Measurements from ENCODE around the gene ATP5MC3.
A peak's percentile ranks its signal among the peaks of the same experiment; 100 is the strongest.
"Not testable (repeated sequence)": the region's sequence is repeated elsewhere in the genome, so short reads cannot be mapped to it uniquely, and the experiment has no call there.

Gene ATP5MC3

GRCh38 chr2:175181104-175181876 lies at the start of gene ATP5MC3:
Gene ATP5MC3 (minus strand): TSS chr2:175181710. CDS start chr2:175181393, 317 bp downstream.
- DNase-seq (ENCODE audit: low spot score) = peak; percentile 80

DNA sequence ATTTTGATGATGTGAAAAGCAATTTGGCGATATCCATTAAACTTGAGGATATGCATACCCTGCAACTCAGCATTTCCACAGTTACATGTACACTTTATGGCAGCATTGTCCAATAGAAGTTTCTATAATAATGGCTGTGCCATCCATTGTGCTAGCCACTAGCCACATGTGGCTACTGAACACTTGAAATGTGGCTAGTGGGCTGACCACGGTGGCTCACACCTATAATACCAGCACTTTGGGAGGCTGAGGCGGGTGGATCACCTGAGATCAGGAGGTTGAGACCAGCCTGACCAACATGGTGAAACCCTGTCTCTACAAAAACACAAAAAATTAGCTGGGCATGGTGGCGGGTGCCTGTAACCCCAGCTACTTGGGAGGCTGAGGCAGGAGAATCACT lies 47.1 kb upstream of the ATP5MC3 start:
- not testable (repeated sequence) for DNase-seq (ENCODE audit: low spot score)

- DNase-seq (ENCODE audit: low spot score) = no peak
Measured at GRCh38 chr2:175228179-175228578, 46.7 kb upstream of the ATP5MC3 start.

DNA sequence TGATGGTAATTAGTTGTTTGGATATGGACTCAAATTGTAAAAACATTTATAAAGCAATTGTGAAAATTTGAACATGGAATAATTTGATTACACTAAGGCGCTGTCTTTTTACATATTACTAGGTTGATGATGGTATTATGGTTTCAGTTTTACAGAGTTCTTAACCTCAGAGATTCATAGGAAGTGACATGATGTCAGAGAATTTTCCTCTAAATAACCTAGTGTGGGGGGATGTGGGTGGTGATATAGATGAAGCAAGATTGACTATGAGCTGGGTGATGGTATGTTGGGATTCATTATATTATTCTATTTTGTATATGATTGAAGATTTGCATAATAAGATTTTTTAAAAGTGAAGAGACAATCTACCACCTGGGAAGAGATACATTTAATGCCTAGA lies 45.9 kb upstream of the ATP5MC3 start:
- no peak for DNase-seq (ENCODE audit: low spot score)

- no peak for DNase-seq (ENCODE audit: low spot score)
Measured at GRCh38 chr2:175220075-175220474, 38.6 kb upstream of the ATP5MC3 start.

- DNase-seq (ENCODE audit: low spot score) = no peak
Measured at GRCh38 chr2:175218551-175218950, 37.0 kb upstream of the ATP5MC3 start.

GRCh38 chr2:175207741-175208438 lies 26.4 kb upstream of the ATP5MC3 start:
- no peak for DNase-seq (ENCODE audit: low spot score)

GRCh38 chr2:175206866-175207265 lies 25.4 kb upstream of the ATP5MC3 start:
- no peak for DNase-seq (ENCODE audit: low spot score)

GRCh38 chr2:175205523-175205922 lies 24.0 kb upstream of the ATP5MC3 start:
- no peak for DNase-seq (ENCODE audit: low spot score)

DNA sequence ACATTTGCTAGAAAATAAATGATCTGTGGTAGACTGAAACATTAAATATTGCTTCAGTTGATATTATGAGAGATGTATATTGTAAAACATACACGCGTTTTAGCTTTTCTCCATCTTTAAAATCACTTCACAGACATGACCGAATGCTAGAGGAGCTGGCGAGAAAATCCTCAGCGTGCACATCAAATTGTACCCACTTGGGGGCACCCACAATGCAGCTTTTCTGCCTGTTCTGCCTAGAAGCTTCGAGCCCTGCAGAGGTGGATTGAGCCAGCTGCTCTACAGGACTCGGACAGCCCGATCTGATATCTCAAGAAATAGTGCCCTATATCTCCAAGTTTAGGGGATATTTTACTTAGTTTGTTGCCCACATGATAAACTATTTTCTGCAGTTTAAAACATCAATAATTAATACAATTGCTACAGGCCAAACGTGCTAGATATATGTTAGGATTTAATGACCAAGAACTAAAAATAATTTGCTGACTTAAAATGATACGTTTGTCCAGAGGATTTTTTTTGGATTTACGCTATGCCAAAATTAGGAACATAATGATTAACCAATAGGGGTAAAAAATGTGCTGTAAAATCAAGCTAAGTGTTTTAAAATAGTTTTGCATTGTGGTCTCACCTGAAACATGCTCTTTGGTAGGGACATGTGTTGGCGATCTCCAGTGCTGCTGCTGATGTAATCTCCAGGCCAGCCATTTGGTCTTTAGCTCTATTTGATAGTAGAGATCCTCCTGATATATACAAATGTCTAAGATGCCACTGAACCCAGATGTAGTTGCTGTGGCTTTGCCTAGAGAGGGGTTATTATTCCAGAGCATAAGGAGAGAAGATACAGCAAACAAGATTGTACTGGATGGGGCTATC lies 22.3 kb upstream of the ATP5MC3 start:
- no peak for DNase-seq (ENCODE audit: low spot score)

DNA sequence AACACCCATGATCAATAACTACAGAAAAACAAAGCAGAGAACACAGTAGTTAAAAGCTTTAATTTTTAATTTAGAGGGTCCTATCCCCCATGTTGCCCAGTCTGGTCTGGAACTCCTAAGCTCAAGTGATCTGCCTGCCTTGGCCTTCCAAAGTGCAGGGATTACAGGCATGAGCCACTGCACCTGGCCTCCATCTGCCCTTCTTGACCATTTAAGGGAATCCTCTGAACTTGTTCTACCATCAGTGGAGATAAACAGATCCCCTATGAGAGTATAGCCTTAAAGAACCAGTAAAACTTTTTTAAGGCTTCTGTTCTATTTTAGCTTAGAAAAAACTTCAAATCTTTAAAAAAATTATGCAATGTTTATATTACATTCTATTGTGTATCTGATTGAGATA lies 13.5 kb upstream of the ATP5MC3 start:
- no peak for DNase-seq (ENCODE audit: low spot score)

DNA sequence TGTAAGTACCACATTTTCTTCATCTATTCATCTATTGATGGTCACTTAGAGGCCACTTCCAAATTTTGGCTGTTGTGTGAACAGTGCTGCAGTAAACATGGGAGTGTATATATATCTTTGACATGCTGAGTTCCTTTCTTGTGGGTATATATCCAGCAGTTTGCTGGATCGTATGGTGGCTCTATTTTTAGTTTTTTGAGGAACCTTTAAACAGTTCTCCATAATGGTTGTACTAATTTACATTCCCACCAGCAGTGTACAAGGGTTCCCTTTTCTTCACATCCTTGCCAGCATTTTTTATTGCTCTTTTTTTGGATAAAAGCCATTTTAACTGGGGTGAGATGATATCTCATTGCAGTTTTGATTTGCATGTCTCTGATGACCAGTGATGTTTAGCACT lies 7.3 kb upstream of the ATP5MC3 start:
- DNase-seq (ENCODE audit: low spot score) = no peak

GRCh38 chr2:175187378-175187777 lies 5.9 kb upstream of the ATP5MC3 start:
- DNase-seq (ENCODE audit: low spot score) = peak; percentile 26

GRCh38 chr2:175183674-175184073 lies 2.2 kb upstream of the ATP5MC3 start:
- no peak for DNase-seq (ENCODE audit: low spot score)

DNA sequence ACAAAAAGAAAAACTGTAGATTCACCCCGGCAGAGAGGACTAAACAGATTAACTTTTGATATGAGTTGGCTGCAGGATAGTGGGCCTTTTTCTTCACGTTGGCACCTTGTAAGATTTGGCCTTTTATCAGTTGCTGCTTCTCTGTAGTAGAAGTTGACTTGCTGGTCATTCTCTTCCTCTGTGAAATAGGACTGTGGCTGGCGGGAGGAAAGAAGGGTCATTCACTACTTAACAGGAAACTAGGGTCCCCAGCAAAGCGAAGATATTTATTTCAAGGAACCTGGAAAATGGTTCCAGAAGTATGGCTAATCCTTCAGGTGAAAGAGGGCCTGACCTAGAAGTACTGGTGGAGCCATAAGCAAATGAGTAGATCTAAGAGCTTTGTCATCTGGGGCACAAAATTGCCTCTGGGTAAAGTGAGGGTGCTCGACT lies 383 bp upstream of the ATP5MC3 start:
- no peak for DNase-seq (ENCODE audit: low spot score)

GRCh38 chr2:175180701-175181103 lies 808 bp downstream of the ATP5MC3 start:
- no peak for DNase-seq (ENCODE audit: low spot score)

- DNase-seq (ENCODE audit: low spot score) = no peak
Measured at GRCh38 chr2:175176624-175177023, 4.9 kb downstream of the ATP5MC3 start.

GRCh38 chr2:175175896-175176295 lies 5.6 kb downstream of the ATP5MC3 start:
- no peak for DNase-seq (ENCODE audit: low spot score)

DNA sequence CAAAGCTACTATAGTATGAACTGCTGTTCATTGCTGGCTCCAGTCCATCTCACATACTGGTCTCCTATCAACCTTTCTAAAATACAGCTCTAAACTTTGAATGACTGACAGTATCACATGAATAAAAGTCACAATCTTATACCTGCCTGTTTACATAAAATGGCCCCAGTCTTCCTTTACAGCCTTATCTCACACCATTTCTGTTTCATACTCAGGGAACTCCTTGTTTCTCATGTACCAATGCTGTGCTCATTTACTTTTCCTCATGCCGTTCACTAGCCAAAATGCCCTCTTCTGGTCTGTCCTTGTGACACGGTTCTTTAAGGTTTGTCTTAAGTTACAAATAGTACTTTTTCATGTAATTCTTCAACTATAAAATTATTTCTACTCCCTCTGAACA lies 6.2 kb downstream of the ATP5MC3 start:
- DNase-seq (ENCODE audit: low spot score) = no peak

GRCh38 chr2:175170659-175171304 lies 10.7 kb downstream of the ATP5MC3 start:
- no peak for DNase-seq (ENCODE audit: low spot score)

DNA sequence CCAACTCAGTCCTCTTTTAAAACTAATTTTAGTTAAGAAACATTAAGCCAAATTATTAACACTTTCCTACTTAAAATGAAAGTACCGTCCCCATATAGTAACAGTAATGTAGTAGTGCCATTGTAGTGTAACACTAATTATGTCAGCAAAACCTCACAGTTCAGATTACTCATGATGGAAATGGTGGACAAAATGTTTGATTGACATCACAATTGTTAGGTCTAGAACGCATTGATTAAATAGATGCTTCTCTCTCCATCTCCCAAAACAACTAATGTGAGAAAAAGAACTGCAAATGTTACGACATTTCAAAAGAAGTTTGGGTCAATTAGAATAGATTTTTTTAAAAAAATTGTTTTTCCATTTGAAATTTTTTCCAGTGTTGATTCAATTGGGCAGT lies 12.3 kb downstream of the ATP5MC3 start:
- peak; percentile 14 for DNase-seq (ENCODE audit: low spot score)

- no peak for DNase-seq (ENCODE audit: low spot score)
Measured at GRCh38 chr2:175168564-175168945, 13.0 kb downstream of the ATP5MC3 start.
